GOT3 (cell line): Measurements from ENCODE around the gene KCNC1.

Experiments used
- DNase-seq: peaks from one replicate; lab custom pipeline; 2025; ENCODE audit warnings: mixed read lengths; lab: John Stamatoyannopoulos, UW

Gene KCNC1

DNA sequence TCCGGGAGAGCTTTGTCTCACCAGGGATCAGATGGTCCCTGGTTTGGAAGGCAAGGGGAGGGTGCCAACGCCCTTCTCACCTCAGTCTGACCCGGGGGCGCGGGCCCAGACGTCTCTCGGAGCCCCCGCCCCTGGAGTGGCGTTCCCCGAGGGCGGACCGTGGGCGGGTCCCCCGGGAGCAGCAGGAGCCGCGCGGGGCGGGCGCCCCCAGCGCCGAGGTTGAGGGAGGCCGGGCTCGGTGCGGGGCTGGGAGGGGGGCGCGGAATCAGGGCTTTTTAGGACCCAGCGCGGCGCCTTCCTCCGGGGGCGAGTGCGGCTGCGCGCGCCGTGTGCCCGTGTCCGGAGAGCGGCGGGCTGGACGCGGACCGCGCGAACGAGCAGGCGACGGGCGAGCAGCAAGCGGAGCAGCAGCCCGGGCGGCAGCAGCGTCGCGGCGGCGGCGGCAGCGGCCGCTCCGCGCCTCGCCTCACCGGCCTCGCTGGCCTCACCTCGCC lies at the start of gene KCNC1:
TSS of gene KCNC1 (plus strand) at position 364 of the 494 bp plus-strand sequence. CDS start 1,222 bp downstream, outside the sequence.
- no peak for DNase-seq

DNA sequence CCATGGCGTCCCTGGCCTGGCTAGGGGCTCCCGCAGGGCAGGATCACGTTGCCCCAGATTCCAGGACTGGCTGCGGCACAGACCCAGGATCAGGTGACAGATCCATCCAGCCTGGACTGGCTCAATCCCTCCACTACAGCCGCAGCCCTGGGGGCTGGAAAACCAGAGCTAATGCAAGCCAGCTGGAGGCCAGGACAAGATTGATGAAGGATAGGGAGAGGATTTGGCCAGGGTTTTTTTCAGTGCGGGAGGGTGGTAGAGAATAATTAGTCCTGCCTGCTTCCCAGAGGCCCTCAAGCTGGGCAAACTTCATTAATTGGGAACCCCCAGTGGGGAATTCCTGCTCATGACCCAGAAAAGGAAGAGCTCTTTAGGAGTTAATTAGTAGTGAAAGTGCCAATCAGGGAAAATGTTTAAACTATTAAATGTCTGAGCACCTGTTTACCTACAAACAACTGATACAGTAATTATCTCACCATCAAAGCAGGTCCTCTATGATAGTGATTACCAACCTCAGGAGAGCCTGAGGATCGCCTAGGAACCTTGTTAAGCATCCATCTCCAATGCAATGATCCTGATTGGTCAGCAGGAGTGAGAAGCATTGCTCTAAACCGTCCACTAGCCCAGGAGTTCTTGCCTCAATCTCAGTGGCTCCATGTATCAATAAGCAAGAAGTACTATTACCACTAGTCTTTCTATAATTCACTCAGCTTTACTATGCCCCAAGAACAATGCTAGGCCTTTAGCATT lies 48.2 kb upstream of the KCNC1 start:
- no peak for DNase-seq

DNA sequence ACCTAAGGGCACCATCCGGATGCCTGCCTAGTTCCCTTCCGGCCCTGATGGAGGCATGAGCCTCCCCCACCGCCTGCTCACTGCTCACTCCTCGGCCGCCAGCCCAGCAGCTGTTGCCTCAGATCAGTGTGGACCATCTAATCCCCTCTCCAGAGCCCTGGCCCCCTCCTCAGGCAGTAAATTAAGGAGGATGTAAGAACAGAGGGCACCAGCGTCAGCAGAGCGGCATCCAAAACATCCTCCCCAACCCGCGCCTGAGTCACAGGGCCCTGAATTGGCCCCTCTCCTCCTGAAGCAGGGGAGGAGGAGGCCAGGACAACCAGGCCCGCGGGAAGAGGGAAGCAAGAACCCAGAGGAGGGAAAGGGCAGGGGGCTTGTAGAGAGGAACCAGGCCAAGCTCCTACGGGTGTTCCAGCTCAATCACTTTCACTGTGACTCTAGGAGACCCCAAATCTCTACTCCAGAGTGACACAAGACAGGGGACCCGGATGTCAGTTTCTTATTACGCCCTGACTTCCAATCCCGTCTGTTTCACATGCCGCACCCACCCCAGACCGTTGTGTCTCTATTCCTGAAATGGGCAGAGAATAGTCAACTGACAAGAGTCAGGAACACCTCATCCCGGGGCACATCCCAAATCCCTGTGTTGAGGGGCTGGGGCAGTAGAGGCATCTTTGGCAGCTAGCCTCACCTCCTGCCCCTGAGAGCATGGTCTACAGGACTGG lies 46.5 kb upstream of the KCNC1 start:
- DNase-seq, result no peak

DNA sequence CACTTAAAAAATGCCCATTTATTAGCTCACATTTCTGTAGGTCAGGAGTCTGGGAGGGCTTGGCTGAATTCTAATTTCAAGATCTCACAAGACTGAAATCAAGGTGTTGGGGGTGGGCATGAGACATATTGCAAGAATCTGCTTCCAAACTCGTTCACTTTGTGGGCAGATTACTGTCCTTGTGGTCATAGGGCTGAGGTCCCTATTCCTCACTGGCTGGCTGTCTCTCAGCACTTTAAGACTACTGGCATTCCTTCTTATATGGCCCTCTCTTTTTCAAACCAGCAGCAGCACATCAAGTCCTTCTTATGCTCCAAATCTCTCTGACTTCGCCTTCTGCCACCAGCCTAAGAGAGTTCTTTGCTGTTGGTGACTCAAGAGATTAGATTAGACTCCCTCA lies 43.0 kb upstream of the KCNC1 start:
- DNase-seq, result no peak

DNA sequence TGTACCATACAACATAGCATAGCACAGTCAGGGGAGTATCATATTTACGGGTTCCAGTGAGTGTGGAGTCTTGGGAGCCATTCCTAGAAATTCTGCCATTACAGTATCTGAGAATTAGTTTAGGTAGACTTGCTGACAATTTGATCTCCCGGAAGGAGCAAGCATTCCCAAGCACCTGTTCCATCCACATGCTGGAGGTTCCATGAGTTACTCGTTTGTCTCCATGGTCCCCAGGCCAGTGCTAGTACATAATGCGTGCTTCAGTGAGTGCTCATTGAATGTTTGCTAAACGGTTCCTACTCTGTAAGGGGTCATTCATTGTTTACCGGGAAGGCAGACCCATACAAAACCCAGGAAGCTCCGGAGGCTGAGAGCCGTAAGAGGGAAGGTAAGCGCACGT lies 42.6 kb upstream of the KCNC1 start:
- no peak for DNase-seq

DNA sequence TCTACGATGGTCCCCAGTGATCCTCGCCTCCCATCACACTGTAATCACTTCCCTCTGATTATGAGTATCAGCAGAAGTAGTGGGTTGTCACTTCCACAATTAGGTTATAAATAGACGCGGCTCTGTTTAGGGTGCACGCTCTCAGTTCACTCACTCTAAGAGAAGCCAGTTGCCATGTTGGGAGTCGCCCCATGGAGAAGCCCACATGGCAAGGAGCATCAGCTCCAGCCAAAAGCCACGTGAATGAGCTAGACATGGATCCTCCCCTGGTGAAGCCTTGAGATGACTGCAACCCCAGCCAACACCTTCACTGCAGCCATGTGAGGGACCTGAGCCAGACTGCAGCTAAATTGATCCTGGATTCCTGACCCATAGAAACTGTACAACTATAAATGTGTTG lies 41.6 kb upstream of the KCNC1 start:
- no peak for DNase-seq

DNA sequence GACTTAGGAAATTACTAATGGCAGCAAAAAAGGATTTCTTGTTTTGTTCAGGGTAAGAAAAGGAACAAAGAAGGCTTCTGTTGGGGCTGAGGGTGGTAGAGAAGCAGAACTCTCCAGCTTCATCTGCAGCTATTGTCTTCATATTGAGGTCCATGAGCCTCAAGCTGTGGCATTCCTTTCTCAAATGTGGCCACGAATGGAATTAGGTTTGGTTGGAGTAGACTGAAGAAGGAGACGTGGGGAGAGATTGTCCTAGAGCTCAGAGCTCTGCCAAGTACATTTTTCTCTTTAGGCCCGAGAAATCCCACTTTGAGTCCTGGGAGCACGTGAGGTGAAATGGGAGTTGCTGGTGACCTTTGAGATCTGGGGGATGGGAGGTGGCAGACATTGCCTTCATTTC lies 41.0 kb upstream of the KCNC1 start:
- DNase-seq, result no peak

DNA sequence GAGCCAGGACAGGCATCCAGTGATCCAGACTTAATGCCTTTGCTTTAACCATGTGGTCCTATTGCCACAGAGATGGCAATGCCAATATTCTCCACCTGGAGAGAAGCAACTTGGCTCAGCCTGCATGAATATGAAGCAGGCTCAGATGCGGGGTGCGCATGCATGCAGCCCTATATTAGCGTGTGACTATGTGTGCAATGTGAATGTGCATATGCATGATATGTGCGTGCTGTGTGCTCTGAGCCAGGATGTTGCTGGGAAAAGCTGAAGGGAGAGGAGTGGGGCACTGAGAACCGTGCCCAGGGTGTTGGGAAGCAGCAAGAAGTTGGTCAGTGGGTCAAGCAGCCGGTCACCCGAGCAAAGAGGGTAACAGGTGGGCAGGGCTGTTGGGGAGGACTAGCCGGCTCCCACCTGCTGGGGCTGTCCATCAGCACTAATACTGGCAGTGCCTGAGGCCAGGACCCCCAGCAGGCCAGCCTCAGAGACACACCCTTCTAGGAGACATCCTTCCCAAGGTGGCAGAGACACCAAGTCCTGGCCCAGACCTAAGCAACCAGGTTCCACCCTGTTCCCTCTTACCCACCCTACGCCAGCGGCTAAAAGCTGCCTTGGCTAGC lies 40.0 kb upstream of the KCNC1 start:
- no peak for DNase-seq

DNA sequence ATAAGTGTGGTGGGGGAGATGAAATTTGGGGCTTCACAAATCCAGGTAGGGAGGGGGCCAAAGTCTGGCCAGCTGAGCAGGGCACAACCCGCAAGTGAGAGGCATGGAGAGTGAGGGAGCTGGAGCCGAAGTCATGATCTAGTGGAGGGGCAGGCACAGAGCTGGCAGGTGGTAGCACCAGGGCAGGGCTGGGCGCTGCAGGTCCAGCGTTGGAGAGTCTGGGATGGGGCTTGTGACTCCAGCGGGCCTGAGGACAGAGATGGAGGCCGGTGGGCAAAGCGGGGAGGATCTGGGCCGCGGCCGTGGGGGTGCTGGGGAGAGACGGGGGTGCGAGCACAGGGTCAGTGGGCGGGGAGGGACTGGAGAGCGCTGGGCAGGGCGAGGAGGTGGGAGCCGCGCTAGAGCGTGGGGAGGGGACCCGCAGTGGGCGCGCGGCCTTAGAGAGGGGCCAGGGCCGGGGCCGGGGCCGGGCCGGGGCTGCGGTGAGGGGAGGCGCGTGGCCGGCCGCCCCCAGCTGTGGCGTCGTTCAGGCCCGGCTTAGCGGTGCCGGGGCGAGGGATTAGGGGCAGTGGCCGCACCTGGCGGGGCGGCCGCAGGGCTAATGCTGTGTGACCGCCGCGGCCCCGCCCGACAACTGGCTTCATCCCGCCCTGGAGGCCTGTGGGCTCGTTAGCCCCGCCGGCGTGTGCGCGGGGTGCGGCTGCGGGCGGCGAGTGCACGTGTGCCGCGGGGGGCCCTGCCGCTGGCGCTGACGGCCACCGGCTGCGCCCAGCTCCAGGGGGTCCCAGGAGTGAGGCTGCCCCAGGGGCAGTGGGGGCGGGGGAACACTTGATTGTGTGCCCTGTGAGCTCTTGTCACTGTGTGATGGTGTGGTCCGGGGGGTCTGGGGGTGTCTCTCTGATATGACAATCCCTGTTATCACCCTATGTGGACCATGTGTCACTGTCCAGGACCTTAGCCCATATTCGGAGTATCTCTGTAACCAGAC lies 38.8 kb upstream of the KCNC1 start:
- no peak for DNase-seq

DNA sequence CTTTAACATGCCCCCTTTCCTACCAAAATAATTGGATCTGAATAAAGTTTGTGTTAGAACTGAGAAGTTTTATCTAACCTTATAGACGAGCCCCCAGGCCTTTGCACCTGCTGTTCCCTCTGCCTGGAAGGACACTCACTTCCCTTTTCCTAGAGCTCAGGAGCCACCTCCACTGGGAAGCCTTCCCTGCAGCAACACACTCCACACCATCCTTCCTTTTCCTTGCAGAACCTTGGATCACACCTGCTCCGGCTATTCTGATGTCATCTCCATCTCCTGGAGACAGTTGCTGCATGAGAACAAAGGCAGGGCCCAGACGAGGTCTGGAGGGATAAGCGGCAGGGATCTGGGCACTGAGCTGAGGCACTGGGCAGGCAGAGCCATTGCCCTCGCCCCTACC lies 37.8 kb upstream of the KCNC1 start:
- DNase-seq, result no peak

DNA sequence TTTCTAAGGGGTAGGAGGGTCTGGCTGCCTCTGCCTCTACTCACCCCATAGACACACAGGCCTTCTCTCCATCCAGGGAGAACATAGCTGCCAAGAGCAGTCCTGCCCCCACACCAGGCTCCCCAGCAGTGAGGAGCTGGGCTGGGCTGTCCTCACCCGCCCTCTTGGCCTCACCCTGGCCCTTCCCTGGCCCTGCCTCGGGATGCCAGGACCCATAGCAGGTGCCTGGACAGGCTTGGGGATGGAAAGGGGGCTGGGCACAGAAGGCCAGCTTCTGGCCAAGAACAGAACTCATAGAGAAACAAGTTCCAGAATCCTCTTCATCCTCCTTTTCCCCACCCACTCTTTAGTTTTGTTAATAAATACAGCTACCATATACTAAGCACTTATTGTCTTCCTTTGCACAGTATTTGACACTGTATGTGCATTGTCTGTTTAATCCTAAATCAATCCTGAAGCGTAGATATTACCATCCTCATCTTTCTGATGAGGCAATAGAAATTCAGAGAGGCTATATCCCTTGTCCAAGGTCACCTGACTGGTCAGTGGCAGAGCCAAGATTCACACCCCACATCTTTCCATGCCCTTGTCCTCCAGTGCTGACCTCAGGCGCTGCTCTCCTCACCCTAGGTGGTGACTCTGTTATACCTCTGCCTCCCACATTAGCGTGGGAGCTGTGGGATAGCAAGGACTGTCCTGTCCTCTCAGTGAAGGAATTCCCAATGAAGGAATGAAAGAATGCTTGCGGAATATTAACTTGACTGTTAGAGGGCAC lies 37.2 kb upstream of the KCNC1 start:
- no peak for DNase-seq

DNA sequence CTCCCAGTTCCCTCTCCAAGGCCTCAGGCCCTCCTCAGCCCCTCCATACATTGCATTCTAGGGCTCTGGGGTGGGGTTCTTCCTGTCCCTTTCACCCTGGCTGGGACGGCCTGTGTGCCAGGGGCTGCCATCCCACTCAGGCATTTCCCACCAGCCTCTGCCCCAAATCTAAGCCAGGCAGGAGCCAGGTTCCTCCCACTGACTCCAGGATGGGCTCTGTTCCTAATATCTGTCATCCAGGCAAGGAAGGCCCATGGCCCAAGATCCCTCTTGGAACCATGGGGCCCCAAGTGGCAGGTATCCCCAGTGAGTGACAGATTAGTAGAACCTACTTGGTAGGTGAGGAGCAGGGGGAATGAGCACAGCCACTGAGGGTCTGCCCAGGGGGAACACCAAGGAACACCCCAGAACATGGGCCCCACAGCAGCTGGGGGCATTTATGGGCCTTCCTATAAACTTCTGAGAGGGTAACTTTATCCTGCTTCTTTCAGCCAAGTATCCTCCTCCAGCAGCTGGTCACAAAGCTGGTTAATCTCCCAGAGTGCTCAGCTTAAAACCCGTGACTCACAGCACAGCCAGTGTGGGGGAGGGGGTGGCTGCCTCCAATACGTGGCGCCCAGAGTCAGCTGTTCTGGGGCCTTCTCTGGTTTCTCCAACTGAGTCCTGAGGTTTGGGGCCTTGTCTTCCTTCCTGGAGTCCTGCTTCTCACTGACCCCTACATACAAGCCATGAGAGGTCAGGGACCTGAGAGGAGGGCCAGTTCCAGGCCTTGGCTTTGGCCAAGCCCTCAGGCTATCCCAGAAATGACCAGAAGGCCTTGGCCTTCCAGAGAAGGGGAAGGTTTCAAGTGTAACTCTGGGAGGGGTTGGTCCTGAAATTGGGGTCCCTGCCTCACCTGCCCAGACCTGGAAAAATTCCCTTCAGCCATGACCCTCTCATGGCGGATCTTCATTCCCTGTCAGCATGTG lies 35.1 kb upstream of the KCNC1 start:
- no peak for DNase-seq

DNA sequence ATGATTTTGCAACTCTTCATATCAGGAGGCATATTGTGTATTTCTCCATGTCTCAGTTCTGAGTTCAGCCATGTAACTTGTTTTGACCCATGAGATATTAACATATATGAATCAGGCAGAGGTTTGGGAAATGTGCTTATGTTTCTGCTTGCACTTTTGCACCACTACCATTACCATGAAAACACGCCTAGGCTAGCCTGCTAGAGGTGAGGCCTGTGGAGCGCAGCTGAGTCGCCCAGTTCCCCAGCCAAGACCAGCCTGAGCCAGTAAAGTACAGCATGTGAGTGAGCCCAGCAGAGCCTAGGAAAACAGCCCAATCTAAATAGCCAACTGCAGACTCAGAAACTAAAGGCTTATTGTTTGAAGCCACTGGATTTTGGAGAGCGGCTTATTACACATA lies 33.6 kb upstream of the KCNC1 start:
- DNase-seq, result no peak

DNA sequence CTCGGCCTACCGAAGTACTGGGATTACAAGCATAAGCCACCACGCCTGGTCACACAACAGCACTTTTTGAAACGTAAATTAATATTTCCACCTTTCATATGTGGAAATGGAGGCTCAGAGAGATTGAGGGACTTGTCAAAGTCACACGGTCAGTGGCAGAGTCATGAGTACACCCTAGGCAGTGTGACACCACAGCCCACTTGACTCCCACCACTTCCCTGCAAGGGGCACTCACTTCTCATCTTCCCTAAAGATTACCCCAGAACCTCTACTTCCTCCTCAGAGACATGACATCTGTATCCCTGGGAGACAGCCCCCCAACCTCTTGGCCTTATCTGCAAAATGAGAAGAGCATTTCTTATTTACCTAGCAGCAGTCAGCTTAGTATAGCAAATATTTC lies 31.7 kb upstream of the KCNC1 start:
- DNase-seq, result no peak

DNA sequence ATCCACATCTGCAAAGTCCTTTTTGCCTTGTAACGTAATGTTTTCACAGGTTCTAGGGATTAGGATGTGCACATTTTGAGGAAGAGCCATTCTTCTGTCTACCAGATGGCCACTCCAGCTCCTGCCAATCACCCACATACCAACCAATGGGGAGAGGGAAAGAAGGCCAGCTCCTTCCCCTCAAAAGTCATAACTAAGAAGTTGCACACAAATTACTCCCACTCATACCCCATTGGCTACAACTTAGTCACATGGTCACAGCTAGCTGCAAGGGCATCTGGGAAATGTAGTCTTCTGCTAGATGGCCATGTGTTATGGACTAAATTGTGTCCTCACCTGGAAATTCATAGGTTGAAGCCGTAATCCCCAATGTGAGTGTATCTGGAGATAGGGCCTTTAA lies 30.6 kb upstream of the KCNC1 start:
- no peak for DNase-seq

DNA sequence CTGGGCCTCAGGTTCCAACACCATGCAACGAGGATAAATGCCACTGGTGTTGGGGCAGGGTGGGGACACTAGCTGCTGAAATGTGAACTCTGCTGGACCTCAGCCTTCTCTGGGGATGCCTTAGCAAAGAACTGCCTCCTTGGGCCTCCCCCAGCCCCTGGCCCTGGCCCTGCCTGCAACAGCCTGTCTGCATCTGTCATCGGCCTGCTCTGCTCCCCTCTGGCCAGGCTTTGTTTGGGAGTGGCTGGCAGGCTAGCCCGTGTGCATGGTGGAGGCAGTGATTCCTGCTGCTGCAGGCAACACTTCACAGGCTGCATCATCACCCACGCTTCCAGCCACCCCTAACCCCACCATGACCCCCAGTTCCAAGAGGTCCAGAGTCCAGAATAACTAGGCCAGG lies 26.8 kb upstream of the KCNC1 start:
- DNase-seq, result no peak

DNA sequence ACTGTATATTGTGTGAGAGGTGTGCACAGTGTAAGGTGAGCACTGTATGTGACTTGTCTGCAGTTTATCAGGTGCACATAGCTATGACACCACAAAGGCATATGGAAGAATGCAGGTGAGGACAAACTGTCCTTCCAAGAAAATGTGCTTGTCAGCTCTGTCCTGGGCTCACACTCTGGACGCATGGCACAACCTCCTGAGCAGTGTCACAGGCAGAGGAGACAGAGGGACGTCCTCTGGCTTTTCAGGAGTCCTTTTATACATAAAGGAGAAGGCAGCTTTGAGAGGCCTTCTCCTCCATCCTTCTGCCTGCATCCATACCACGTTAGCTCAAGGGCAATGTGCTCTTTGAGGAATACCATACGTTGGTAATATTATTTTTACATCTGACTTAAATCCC lies 22.7 kb upstream of the KCNC1 start:
- no peak for DNase-seq

DNA sequence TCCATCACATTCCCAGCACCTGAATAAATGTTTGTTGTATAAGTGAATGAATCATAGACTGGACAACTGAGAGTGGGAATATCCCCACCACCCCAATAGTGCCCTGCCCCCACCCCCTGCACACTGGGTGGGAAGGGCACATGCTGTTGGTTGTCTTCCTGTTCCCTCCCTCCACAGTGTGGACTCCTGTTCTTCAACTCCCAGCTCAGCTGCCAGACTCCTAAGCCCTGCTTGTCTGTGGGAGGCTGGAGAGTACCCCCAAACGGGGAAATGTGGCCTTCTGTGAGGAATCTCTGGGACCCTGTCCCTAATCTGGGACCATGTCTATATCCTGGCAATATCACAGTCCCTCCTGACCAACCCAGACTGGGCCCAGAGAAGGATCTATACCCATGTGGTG lies 20.7 kb upstream of the KCNC1 start:
- no peak for DNase-seq

DNA sequence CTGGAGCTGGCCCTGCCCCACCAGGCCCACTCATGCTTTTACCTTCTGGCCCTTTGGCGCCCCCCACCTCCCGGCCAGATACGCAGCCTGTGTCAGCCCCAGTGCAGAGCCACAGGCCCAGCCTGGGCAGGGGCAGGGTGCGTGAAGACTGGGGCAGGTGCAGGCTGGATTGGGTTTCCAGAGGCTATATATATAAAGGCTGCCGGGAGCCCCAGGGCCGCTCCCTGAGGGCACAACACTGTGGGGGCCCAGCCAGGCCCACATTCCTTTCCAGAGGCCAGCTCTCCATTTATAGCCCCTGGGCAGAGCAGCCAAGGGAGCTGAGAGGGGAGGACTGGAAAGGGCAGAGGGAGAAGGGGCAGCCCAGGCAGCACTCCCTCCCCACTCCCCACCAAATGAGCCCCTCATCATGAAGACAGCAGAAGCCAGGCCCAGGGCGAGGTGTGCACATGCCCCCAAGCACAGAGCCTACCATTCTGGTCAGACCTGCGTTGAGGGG lies 20.2 kb upstream of the KCNC1 start:
- no peak for DNase-seq

DNA sequence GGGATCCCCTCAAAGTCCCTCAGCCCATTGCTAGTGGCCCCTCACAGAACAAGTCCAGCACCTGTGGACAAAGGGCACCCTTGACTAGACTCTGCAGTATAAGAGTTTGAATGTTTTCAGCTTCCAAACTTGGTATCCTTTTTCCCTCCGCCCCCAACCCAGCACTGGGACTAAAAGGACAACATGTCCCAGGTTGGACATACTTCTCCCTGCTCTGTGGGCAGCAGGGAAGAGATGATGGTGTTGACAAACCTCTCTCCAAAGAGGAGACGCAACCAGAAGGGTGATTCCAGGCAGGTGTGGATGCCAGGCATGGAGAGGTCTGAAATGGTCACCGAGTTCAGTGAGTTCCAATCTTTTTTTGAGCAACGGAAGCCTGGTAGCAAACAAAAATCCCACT lies 19.7 kb upstream of the KCNC1 start:
- DNase-seq, result no peak
